Pancreas (tissue), 10 donors: ENCODE results near the gene AGBL4. TPM values are rescaled to one million over a fixed set of nuclear protein-coding genes. Genes with fewer than 3 reads are reported as not detected.

Experiments used
- ATAC-seq, 4 donors: fragments of 200-7000 bp; cut with Tn5 transposase; one replicate each; pipeline versions ENCODE4 v1.8.0 to v1.9.1; 2020; ENCODE audit warnings: mild to moderate bottlenecking in 4 of 4, moderate library complexity in 4 of 4
- DNase-seq, 6 donors: peaks; one replicate each; pipeline ENCODE4 v3.0.0-alpha.2; 2020
- FAIRE-seq: peaks from 2 replicates; lab custom pipeline; 2012; peaks lifted over from hg19 to GRCh38; lab: Jason Lieb, UNC
- H3K27ac ChIP-seq, 4 donors: fragments of 200-600 bp; sonication (generic); 1 replicate in 3 of 4; 2 replicates in 1 of 4; pipeline versions ENCODE4 v1.5.0 to v1.8.0; 2020
- H3K27me3 ChIP-seq, 4 donors: fragments of 200-600 bp; one replicate each; pipeline ENCODE4 v1.8.0; 2021
- H3K36me3 ChIP-seq, 3 donors: fragments of 200-600 bp; sonication (generic) in 1 of 3; one replicate each; pipeline versions ENCODE4 v1.5.0 to v1.8.0; 2020 to 2021
- H3K4me1 ChIP-seq, 3 donors: fragments of 200-600 bp; one replicate each; pipeline ENCODE4 v1.8.0; 2021
- H3K4me3 ChIP-seq, 4 donors: fragments of 200-600 bp; sonication (generic) in 2 of 4; one replicate each; pipeline versions ENCODE4 v1.5.0 to v1.8.0; 2020 to 2021
- H3K9me3 ChIP-seq, 4 donors: fragments of 200-600 bp; one replicate each; pipeline ENCODE4 v1.8.0; 2021
- CTCF ChIP-seq, 4 donors: fragments of 200-600 bp; sonication (generic) in 3 of 4; IDR thresholded peaks; one replicate each; pipeline versions ENCODE4 v1.5.0 to v1.8.0; 2021; ENCODE audit warnings: antibody characterized with exemption in 4 of 4
- WGBS, 2 donors: extraction: QIAGEN DNeasy Blood & Tissue Kit; methylation state at CpG; one replicate each; pipeline ENCODE4 v1.1.7; 2013; 5-methylcytosine and 5-hydroxymethylcytosine counted together
- intact Hi-C, 3 donors: fragments of 100-400 bp; cut with DNase I; formaldehyde crosslinking; loops; one replicate each; pipeline versions ENCODE4 v1.11.1 to v1.14.2; 2022
- polyA plus RNA-seq, 2 donors: library from polyadenylated mRNA; stranded (reverse); fragments of 200-250 nt; gene quantifications; one replicate each; pipeline ENCODE4 v1.2.3, GENCODE V29; 2013
- total RNA-seq, 6 donors: library from RNA; stranded (reverse); fragmentation: NEBNext Ultra II Directional in 4 of 6; extraction: Animal tissue kit (Norgen Biotek cat#: 25700) in 4 of 6; gene quantifications; one replicate each; pipeline versions ENCODE4 v1.2.1 to v1.2.4, GENCODE V29; 2021 to 2023
- donor health status: healthy with polysubstance abuse.
- donor health status: DM: no; HTN: no; CAD: no; lungs with moderate emphysema.
- donor health status: DM: no; HTN: no; CAD: no.
- donor health status: control.
- donor health status: control.
- donor health status: Bipolar disorder and iron deficiency.
- donor health status: DM: yes; HTN: yes; CAD: no.
- donor health status: DM: no; HTN: no; CAD: no.
- donor health status: DM: no; HTN: no; CAD: no.
- donor health status: DM: yes; HTN: yes; CAD: no.

Gene AGBL4
- total and polyA plus RNA-seq, 8 donors: 0.15 to 1.2 (median 0.59) TPM

GRCh38 chr1:48848035-48848434 is 1175.7 kb downstream of the AGBL4 start:
- no peak for ATAC-seq
- Histone ChIP-seq H3K4me1 (no peaks in the 10 kb centered on the region), H3K27me3 (no peaks in the 10 kb centered on the region), H3K27ac (no peak overlapping the region), H3K9me3 (no peaks in the 10 kb centered on the region), H3K36me3 (no peaks in the 10 kb centered on the region), H3K4me3 (no peak overlapping the region)
- no peak for FAIRE-seq
- DNase-seq: no peak
- WGBS, 2 donors: 85 to 89% methylated on average over 2 of the region's 2 CpGs
- TF ChIP-seq CTCF (IDR thresholded peaks at IDR 0.05): no peak
- intact Hi-C loops: no loop called here

GRCh38 chr1:48846441-48846840 is 1177.3 kb downstream of the AGBL4 start:
- FAIRE-seq (no peak), ATAC-seq (no peak)
- WGBS, 2 donors: 93 to 100% methylated on average over 1 of the region's 1 CpG

GRCh38 chr1:48844187-48844586 is 1179.6 kb downstream of the AGBL4 start:
- WGBS, 2 donors: 35% methylated on average over 3 of the region's 3 CpGs
- no peaks in the 10 kb centered on the region for H3K36me3 ChIP-seq
- H3K4me3 ChIP-seq: no peak overlapping the region
- no peaks in the 10 kb centered on the region for H3K4me1 ChIP-seq
- H3K27me3 ChIP-seq: no peaks in the 10 kb centered on the region
- ATAC-seq: no peak
- intact Hi-C loops: no loop called here
- H3K9me3 ChIP-seq: no peaks in the 10 kb centered on the region
- FAIRE-seq: no peak
- DNase-seq: no peak
- TF ChIP-seq CTCF (IDR thresholded peaks at IDR 0.05): no peak
- H3K27ac ChIP-seq: no peak overlapping the region

More at GRCh38 chr1:48846441-48846840, 1177.3 kb downstream of the AGBL4 start:
- no peaks in the 10 kb centered on the region for H3K27me3 ChIP-seq
- intact Hi-C loops: no loop called here
- H3K4me1 ChIP-seq: no peaks in the 10 kb centered on the region
- H3K4me3 ChIP-seq: no peak overlapping the region
- no peak for DNase-seq
- H3K27ac ChIP-seq: no peak overlapping the region
- no peaks in the 10 kb centered on the region for H3K9me3 ChIP-seq
- no peak for TF ChIP-seq CTCF (IDR thresholded peaks at IDR 0.05)
- H3K36me3 ChIP-seq: no peaks in the 10 kb centered on the region

GRCh38 chr1:48841966-48842365 is 1181.8 kb downstream of the AGBL4 start:
- TF ChIP-seq CTCF (IDR thresholded peaks at IDR 0.05): no peak
- Histone ChIP-seq H3K27me3 (no peaks in the 10 kb centered on the region), H3K36me3 (no peaks in the 10 kb centered on the region), H3K4me1 (no peaks in the 10 kb centered on the region), H3K4me3 (no peak overlapping the region), H3K27ac (no peak overlapping the region), H3K9me3 (no peaks in the 10 kb centered on the region)
- WGBS, 2 donors: 29 to 41% methylated on average over 2 of the region's 2 CpGs
- intact Hi-C loops: no loop called here
- no peak for FAIRE-seq
- DNase-seq: no peak
- no peak for ATAC-seq

GRCh38 chr1:48841461-48841860 is 1182.3 kb downstream of the AGBL4 start:
- no peak for TF ChIP-seq CTCF (IDR thresholded peaks at IDR 0.05)
- Histone ChIP-seq H3K9me3 (no peaks in the 10 kb centered on the region), H3K4me1 (no peaks in the 10 kb centered on the region), H3K4me3 (no peak overlapping the region), H3K36me3 (no peaks in the 10 kb centered on the region), H3K27me3 (no peaks in the 10 kb centered on the region), H3K27ac (no peak overlapping the region)
- ATAC-seq (no peak), DNase-seq (no peak), FAIRE-seq (no peak)
- 79 to 92% methylated on average over 3 of the region's 3 CpGs for WGBS, 2 donors
- intact Hi-C loops: no loop called here
